GM21526 (cell line): Measurements from ENCODE around the gene DYNC2H1.
A peak's percentile ranks its signal among the peaks of the same experiment; 100 is the strongest.

Experiments used
- ATAC-seq: cut with Tn5 transposase; IDR thresholded peaks from one replicate; pipeline ENCODE4 v1.9.1; 2021; ENCODE audit warnings: moderate library complexity; ENCODE audit not compliant: unreplicated experiment, low FRiP score

DYNC2H1 gene

GRCh38 chr11:103266167-103266831, 157.1 kb downstream of the DYNC2H1 start:
- no peak for ATAC-seq

GRCh38 chr11:103272876-103273275, 163.7 kb downstream of the DYNC2H1 start:
- ATAC-seq: no peak

- ATAC-seq: no peak
Measured at GRCh38 chr11:103274025-103274424, 164.8 kb downstream of the DYNC2H1 start.

GRCh38 chr11:103279821-103280220, 170.6 kb downstream of the DYNC2H1 start:
- ATAC-seq: no peak

GRCh38 chr11:103281301-103281700, 172.1 kb downstream of the DYNC2H1 start:
- ATAC-seq: no peak

GRCh38 chr11:103284260-103284659, 175.0 kb downstream of the DYNC2H1 start:
- no peak for ATAC-seq

- ATAC-seq: no peak
Measured at GRCh38 chr11:103294516-103294915, 185.3 kb downstream of the DYNC2H1 start.

GRCh38 chr11:103295704-103296103, 186.5 kb downstream of the DYNC2H1 start:
- ATAC-seq: no peak

GRCh38 chr11:103297900-103298299, 188.7 kb downstream of the DYNC2H1 start:
- ATAC-seq: no peak

GRCh38 chr11:103315248-103315647, 206.0 kb downstream of the DYNC2H1 start:
- ATAC-seq: no peak

- no peak for ATAC-seq
Measured at GRCh38 chr11:103317118-103317517, 207.9 kb downstream of the DYNC2H1 start.

- no peak for ATAC-seq
Measured at GRCh38 chr11:103322821-103323220, 213.6 kb downstream of the DYNC2H1 start.

- ATAC-seq: peak; percentile 26
Measured at GRCh38 chr11:103325686-103326069, 216.5 kb downstream of the DYNC2H1 start.

GRCh38 chr11:103326070-103326794, 217.0 kb downstream of the DYNC2H1 start:
- peak; percentile 99 for ATAC-seq

GRCh38 chr11:103327721-103328120, 218.5 kb downstream of the DYNC2H1 start:
- ATAC-seq: no peak

GRCh38 chr11:103332409-103332808, 223.2 kb downstream of the DYNC2H1 start:
- no peak for ATAC-seq

- ATAC-seq: no peak
Measured at GRCh38 chr11:103338621-103339484, 229.6 kb downstream of the DYNC2H1 start.

- no peak for ATAC-seq
Measured at GRCh38 chr11:103339485-103339857, 230.2 kb downstream of the DYNC2H1 start.

GRCh38 chr11:103340956-103341355, 231.7 kb downstream of the DYNC2H1 start:
- ATAC-seq: no peak

- ATAC-seq: no peak
Measured at GRCh38 chr11:103344886-103345285, 235.7 kb downstream of the DYNC2H1 start.

- no peak for ATAC-seq
Measured at GRCh38 chr11:103349595-103349994, 240.4 kb downstream of the DYNC2H1 start.
